Renal cortex interstitium (tissue), 11 donors: ENCODE measurements around the gene AK4. TPM values are rescaled to one million over a fixed set of nuclear protein-coding genes. Genes with fewer than 3 reads are reported as not detected.
"Not testable (repeated sequence)": the region's sequence is repeated elsewhere in the genome, so short reads cannot be mapped to it uniquely, and the experiment has no call there.

ENCODE experiments used
- DNase-seq, 11 donors: peaks; one replicate each; pipeline ENCODE4 v3.0.0-alpha.2; 2013; ENCODE audit warnings: low read depth in 9 of 11, low spot score in 4 of 11; ENCODE audit errors: extremely low read depth in 1 of 11
- polyA plus RNA-seq, 3 donors: library from polyadenylated mRNA; unstranded; fragments of 120-200 nt; gene quantifications; one replicate each; pipeline ENCODE4 v1.2.1, GENCODE V29; 2013; ENCODE audit not compliant: insufficient read length in 3 of 3

AK4 gene
- polyA plus RNA-seq, 3 donors: 51.5 to 70.3 (median 67.9) TPM

DNA sequence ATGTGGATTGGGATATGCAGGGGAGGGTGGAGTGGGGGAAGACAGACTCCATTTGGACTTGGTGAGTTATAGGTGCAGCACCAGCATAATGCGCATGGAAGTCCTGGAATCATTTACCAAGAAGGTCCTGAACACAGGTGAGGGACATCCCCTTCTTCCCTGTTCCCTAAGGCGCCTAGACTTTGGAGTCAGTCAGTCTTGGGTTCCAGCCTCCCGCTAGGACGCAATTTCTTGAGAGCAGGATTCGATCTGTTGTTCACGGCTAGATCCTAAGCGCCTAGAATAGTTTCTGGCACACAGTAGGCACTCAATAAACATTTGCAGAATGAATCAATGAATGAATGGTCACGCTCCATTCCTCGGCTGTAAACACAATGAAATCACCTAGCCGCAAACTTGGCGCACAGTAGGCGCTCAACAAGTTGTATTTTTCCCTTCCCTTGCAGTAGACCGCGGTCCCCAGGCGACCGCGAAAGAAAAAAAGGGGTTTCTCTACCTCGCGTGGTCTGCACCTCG is 1.0 kb upstream of the AK4 start:
- peak in 1 of 11 donors; percentile 6 for DNase-seq

GRCh38 chr1:65147424-65148177 is 402 bp upstream of the AK4 start:
- peak in 5 of 11 donors; percentile 6 to 39 (median 32) for DNase-seq

DNA sequence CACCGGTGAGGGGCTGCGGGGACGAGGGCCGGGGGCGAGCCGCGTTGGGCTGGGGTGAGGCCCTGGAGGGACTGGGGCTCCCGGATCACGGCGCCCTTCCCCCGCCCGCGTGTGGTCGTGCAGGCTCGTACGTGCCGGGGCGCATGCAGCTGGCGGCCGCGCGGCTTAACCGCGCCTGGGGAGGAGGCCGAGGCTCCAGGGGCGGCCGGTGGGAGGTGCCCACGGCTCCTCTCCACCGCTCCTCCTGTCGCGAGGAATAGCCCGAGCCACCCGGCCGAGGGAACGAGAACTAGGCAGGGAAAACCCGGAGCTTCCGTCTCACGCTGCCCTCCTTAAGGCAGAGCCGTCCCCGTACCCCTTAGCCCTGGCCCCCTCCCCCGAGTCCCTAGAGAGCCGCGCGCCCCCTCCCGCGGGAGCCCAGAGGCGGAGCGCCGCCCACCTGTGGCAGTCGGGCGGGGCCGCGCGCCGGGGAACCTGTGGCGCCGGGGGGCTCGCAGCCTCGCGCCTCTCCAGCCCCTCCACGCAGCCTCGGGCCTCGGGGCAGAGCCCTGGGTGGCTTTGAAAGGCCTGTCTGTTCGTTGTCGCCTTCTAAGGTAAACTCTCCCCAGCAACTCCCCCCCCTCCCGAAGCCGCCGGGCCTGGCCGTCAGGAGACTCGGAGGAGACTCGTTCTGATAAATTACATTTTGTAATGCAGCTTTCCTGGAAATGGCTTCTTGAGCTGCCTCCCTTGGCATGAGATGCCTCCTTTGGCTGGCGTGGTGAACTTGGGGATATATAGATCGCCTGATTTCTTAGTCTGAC is 746 bp downstream of the AK4 start:
- DNase-seq: peak in 4 of 11 donors; percentile 24 to 38 (median 30)

DNA sequence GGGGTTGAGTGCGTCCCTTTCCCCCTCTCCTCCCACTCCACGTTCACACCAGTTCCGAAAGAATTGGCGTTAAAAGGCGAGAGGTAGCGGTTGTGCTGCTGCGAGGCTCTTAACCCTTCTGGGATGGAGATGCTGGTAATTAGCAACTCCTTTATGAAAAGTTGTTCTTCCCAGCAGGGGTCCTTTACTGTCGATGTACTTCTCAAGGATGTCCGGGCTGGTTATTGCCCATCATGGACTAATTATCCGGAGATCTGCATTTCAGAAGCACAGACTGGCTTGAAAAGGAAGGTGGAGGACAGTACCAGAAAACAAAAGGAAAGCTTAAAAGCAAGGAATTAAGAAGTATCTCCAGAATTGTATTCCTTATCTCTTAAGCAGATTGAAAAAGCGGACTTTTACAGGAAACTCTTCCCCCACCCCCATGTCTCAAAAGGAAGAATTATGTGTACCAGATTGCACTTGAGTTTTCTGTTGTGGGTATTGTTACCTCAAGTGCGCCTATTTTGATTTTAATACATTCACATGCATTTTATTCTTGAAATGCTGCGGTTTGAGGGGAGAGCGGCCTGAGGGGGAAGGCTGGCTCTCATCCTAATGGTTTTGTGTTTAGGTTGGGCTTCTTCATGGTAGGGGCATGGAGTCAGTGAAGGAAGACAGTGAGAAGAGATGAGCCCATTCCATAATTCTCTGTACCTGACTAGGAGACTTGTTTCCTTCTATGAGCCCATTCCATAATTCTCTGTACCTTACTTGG is 1.5 kb downstream of the AK4 start:
- peak in 1 of 11 donors; percentile 5 for DNase-seq

DNA sequence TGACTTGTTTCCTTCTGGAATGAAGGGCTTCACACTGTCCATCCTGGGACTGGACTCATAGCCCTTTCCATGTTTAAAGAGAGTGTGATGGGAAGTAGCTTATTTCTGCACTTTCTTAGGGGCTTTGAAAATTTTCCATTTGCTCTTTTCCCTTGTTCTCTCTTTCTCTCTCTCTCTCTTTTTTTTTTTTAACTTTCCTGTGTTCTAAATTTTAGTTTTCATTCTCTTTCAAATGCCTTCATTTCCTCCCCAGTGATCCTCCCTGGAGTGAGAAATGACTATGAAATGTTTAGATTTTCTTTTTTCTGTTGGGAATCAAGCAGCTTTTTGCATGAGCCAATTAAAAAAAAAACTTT is 2.1 kb downstream of the AK4 start:
- no peak for DNase-seq

DNA sequence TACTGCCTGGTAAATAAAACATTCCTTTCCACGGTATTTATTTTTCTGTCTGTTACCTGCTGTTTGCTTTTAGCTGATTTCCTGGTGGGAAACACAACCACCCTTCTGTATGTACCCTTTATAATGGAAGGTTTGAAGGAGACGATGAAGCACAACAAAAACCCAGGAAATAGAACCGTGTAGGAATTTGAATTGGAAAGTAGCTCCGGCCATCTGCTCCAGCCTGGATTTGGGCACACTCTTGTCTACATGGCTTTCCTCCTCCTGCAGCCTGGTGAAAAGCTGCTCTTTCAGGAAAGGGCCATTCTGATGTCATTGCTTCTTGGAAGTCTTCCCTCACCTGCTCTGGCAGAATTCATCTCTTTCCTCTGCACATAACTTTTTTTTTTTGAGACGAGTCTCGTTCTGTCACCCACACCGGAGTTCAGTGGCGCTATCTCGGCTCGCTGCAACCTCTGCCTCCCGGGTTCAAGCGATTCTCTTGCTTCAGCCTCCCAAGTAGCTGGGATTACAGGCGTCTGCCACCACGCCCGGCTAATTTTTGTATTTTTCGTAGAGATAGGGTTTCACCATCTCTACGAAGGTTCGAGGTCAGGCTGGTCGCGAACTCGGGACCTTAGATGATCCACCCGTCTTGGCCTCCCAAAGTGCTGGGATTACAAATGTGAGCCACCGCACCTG is 2.7 kb downstream of the AK4 start:
- DNase-seq: no peak

- no peak for DNase-seq
Measured at GRCh38 chr1:65151641-65152040, 3.6 kb downstream of the AK4 start.

GRCh38 chr1:65153635-65154034 is 5.6 kb downstream of the AK4 start:
- DNase-seq: no peak

DNA sequence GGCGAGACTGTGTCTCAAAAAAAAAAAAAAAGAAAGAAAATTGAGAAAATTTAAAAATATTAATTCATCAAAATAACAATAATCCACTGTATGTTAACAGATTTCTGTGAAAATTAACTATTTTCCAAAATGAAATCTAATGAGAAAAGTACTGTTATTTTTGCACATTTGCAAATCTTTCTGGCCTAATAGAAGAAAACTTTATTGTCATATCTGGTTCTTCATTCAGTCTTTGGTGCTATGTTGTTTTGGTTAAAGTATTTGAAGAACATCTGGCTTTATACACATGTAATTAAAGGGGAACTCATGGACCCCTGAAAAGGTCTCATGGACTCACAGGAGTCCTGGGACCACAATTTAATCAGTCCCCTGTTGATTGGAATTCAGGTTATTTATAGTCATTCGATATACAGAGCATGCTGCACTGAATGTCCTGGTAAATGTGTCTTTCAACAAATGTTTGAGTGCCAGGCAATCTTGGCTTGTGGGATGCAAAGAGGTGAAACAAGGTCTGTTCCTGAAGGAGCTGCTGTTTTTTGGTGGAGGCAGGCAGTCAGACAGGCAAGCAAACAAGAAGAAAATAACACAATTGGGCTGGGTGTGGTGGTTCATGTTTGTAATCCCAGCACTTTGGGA is 9.0 kb downstream of the AK4 start:
- no peak for DNase-seq

GRCh38 chr1:65157546-65157941 is 9.5 kb downstream of the AK4 start:
- no peak for DNase-seq

DNA sequence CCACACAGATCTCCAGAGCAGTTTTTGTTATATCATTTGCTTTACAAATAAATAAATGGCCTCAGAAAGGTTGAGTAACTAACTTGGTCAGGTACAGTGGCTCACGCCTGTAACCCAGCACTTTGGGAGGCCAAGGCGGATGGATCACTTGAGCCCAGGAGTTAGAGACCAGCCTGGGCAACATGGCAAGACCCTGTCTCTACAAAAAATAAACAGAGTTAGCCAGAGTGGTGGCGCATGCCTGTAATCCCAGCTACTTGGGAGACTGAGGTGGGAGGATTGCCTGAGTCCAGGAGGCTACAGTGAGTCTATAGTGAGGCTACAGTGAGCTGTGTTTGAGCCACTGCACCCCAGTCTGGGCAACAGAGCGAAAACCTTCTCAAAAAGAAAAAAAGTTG is 11.3 kb downstream of the AK4 start:
- not testable (repeated sequence) for DNase-seq

DNA sequence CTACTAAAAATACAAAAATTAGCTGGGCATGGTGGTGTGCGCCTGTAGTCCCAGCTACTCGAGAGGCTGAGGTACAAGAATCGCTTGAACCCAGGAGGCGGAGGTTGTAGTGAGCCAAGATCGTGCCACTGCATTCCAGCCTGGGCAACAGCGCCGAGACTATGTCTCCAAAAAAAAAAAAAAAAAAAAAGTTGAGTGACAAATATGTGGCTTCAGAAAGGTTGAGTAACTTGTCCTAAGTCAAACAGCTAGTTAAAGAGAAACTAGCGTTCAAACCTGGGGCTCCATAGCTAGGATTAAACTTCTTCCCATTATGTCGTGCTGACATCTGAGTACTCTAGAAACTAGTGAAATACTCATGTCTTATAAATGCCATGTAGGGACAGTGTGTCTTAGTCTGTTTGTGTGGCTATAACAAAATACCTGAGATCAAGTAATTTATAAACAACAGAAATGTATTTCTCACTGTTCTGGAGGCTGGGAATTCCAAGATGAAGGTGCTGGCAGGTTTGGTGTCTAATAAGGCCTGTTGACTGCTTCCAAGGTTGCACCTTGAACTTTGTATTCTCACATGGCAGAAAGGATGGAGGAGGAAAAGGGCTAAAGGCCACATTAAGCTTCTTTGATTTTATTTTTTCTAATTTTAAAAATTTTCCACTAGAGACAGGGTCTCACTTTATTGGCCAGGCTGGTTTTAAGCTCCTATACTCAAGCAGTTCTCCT is 12.0 kb downstream of the AK4 start:
- DNase-seq: no peak

GRCh38 chr1:65163201-65163805 is 15.3 kb downstream of the AK4 start:
- DNase-seq: no peak

- not testable (repeated sequence) for DNase-seq
Measured at GRCh38 chr1:65164101-65164500, 16.1 kb downstream of the AK4 start.

- no peak for DNase-seq
Measured at GRCh38 chr1:65164633-65165032, 16.6 kb downstream of the AK4 start.

GRCh38 chr1:65165269-65165993 is 17.4 kb downstream of the AK4 start:
- no peak for DNase-seq
